Neutrophil (primary cell): ENCODE results near the gene EYS.
"Not testable (repeated sequence)": the region's sequence is repeated elsewhere in the genome, so short reads cannot be mapped to it uniquely, and the experiment has no call there.

Experiments
- H3K27ac ChIP-seq: fragments of 200-600 bp; sonication (generic); 2 replicates; pipeline ENCODE4 v1.5.1; 2016; ENCODE audit warnings: mild to moderate bottlenecking, moderate library complexity
- H3K27me3 ChIP-seq: fragments of 200-600 bp; sonication (generic); 2 replicates; pipeline ENCODE4 v1.6.0; 2016; ENCODE audit warnings: mild to moderate bottlenecking
- H3K36me3 ChIP-seq: fragments of 200-600 bp; sonication (generic); 2 replicates; pipeline ENCODE4 v1.5.1; 2017
- H3K4me1 ChIP-seq, 2 experiments: fragments of 200-600 bp in 1 of 2; sonication (generic) in 1 of 2; 1 replicate in 1 of 2; 2 replicates in 1 of 2; pipeline versions ENCODE4 v1.5.1 to v1.6.1; 2013 to 2016; ENCODE audit warnings: low read depth in 1 of 2, low read length in 1 of 2, mild to moderate bottlenecking in 1 of 2, moderate library complexity in 1 of 2; ENCODE audit not compliant: control insufficient read depth in 1 of 2, insufficient read depth in 1 of 2
- H3K4me3 ChIP-seq, 2 experiments: fragments of 200-600 bp in 1 of 2; sonication (generic) in 1 of 2; 1 replicate in 1 of 2; 2 replicates in 1 of 2; pipeline ENCODE4 v1.5.1; 2013 to 2016; ENCODE audit warnings: low read depth in 1 of 2, low read length in 1 of 2, mild to moderate bottlenecking in 1 of 2, moderate library complexity in 1 of 2
- H3K9me3 ChIP-seq: fragments of 200-600 bp; sonication (generic); 2 replicates; pipeline ENCODE4 v1.5.1; 2016
- CTCF ChIP-seq: fragments of 200-600 bp; sonication (generic); IDR thresholded peaks from 2 replicates; pipeline ENCODE4 v1.5.1; 2016; ENCODE audit warnings: antibody characterized with exemption

Gene EYS

DNA sequence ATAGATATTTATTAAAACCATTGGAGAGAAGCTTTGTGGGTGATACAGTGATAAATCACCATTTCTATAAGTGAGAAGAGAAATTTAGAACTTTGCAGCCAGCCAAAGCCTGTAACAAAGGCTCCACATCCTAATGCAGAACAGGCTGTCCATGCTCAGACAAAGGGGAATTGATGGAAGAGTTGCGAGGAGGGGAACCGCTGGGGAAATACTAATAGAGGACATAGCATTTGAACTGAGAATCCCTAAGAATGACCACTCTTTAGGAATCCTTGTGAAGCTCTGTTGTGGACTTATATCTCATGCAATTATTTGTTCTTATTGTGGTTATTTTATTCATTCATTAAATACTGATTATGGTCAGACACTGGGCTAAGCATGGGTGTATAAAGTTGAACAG is 1903.7 kb downstream of the EYS start:
- no peaks in the 10 kb centered on the region for H3K9me3 ChIP-seq
- H3K27me3 ChIP-seq, result no peaks in the 10 kb centered on the region
- H3K27ac ChIP-seq, result peak overlapping the region; percentile 97
- no peak for TF ChIP-seq CTCF
- H3K36me3 ChIP-seq, result no peaks in the 10 kb centered on the region
- H3K4me3 ChIP-seq, result no peak overlapping the region
- H3K4me1 ChIP-seq, result peaks cover 42 to 47% of the 10 kb centered on the region in 2 experiments

DNA sequence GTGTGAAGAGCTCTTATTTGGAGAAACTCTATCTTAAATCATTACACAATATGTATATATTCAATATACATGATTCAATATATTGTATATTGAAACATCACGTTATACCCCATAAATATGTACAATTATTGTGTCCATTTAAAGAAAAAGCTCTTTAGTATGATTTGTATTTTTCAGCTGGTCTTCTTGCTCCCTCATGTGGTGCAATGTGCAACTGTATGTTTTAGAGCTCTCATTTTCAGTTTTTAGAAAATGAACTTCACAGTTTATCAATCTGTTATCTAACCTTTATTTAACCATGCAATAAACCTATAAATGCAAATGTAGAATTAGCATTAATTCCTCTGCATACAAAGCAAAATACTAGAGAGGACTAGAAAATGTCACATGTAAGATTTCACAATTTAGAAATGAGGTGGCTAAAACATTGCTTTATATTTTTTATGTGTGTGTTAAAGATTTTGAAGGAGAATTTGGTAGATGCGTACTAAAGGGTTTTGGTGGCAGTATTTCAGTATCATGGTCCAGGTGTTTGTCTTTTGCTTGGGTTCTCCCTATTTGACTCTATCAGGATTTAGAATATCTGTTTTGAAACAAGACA is 1904.3 kb downstream of the EYS start:
- Histone ChIP-seq H3K36me3 (no peaks in the 10 kb centered on the region), H3K9me3 (no peaks in the 10 kb centered on the region), H3K27ac (no peak overlapping the region), H3K4me1 (peaks cover 36 to 41% of the 10 kb centered on the region in 2 experiments), H3K4me3 (no peak overlapping the region), H3K27me3 (no peaks in the 10 kb centered on the region)
- peak; percentile 63 for TF ChIP-seq CTCF

DNA sequence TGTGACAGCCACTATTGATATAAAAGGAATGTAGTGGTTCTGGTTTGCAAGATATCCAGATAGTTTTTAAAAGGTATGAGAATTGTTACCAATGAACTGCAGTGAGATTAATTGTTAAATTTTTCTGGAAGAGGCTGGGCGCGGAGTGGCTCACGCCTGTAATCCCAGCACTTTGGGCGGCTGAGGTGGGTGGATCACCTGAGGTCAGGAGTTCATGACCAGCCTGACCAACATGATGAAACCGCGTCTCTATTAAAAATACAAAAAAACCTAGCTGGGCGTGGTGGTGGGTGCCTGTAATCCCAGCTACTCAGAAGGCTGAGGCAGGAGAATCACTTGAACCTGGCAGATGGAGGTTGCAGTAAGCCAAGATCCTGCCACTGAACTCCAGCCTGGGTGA is 1906.6 kb downstream of the EYS start:
- peaks cover 13 to 44% of the 10 kb centered on the region in 2 experiments for H3K4me1 ChIP-seq
- not testable (repeated sequence) for H3K9me3 ChIP-seq, H3K36me3 ChIP-seq, H3K27ac ChIP-seq, H3K4me3 ChIP-seq, H3K27me3 ChIP-seq

DNA sequence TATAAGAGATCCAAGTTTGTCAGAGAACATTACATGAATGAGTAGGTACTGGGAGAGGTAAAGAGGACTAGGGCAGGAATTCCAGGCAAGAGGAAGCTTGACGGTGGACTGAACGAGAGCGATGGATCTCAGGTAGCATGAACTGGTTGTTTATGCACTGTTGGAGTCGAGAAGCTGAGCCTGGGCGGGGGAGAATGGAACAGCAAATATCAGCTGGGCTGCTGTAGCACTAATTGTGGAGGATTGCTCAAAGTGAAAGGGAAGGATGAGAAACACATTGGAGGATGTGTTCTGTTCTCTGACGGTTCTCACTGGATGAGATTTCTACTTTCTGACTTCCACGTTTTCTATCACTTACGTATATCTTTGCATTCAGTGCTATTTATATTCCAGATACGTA is 1907.2 kb downstream of the EYS start:
- Histone ChIP-seq H3K27ac (no peak overlapping the region), H3K4me3 (no peak overlapping the region), H3K9me3 (no peaks in the 10 kb centered on the region), H3K36me3 (no peaks in the 10 kb centered on the region), H3K27me3 (no peaks in the 10 kb centered on the region), H3K4me1 (peaks cover 13 to 44% of the 10 kb centered on the region in 2 experiments)
- TF ChIP-seq CTCF, result no peak

DNA sequence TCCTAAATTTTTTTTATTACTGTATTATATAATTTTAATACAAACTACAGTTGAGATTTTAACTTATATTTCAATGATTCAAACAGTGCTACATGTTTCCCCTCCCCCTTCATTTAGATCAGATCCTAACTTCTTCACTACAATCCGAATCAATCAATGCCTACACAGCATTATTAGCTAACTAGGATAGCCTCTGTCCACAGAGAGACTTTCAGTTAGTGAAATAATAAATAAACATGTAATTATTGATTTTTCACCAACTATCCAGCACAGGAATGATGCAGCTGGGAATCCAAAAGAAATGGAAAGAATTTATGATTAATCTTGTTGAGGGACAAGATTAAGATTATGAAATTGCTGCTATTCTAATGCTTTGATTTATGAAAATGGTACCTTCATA is 1907.7 kb downstream of the EYS start:
- H3K9me3 ChIP-seq, result no peaks in the 10 kb centered on the region
- TF ChIP-seq CTCF, result no peak
- H3K4me3 ChIP-seq, result no peak overlapping the region
- H3K27me3 ChIP-seq, result no peaks in the 10 kb centered on the region
- no peaks in the 10 kb centered on the region for H3K36me3 ChIP-seq
- H3K27ac ChIP-seq, result no peak overlapping the region
- peaks cover 13 to 44% of the 10 kb centered on the region in 2 experiments for H3K4me1 ChIP-seq

DNA sequence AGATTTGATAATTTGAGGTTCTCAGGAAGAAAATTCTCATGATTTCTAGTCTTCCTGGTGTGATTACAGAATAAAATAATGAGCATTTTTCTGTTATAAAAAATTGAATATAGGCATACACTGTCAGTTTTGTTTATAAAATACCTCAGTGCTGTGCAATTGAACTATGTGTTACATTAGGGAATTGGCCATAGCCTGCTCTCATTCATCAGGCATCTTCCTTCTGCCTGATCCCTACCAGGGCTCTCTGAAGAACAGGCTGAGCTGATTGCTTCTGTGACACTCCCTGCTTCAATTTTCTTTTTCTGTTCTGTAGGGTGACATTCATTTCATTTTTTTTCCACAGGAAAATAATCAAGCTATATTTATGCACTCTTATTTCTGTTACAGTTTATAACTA is 1908.6 kb downstream of the EYS start:
- Histone ChIP-seq H3K4me3 (no peak overlapping the region), H3K27me3 (no peaks in the 10 kb centered on the region), H3K4me1 (peaks cover 20 to 44% of the 10 kb centered on the region in 2 experiments), H3K9me3 (no peaks in the 10 kb centered on the region), H3K27ac (no peak overlapping the region), H3K36me3 (no peaks in the 10 kb centered on the region)
- no peak for TF ChIP-seq CTCF
